Transverse colon (tissue), 4 donors: ENCODE results near the gene VAPA. TPM values are rescaled to one million over a fixed set of nuclear protein-coding genes. Genes with fewer than 3 reads are reported as not detected.
A peak's percentile ranks its signal among the peaks of the same experiment; 100 is the strongest.

ENCODE experiments used
- DNase-seq: peaks from one replicate; pipeline ENCODE4 v3.0.0-alpha.2; 2019
- H3K27ac ChIP-seq, 4 donors: fragments of 200-600 bp; sonication (generic); 2 replicates each; pipeline ENCODE4 v1.5.1; 2016 to 2018; ENCODE audit warnings: inconsistent platforms in 4 of 4
- H3K27me3 ChIP-seq: fragments of 200-600 bp; sonication (generic); 2 replicates; pipeline ENCODE4 v1.5.1; 2017; ENCODE audit warnings: inconsistent platforms
- H3K36me3 ChIP-seq, 4 donors: fragments of 200-600 bp; sonication (generic); 2 replicates each; pipeline ENCODE4 v1.5.1; 2017 to 2019; ENCODE audit warnings: inconsistent platforms in 4 of 4
- H3K4me1 ChIP-seq, 4 donors: fragments of 200-600 bp; sonication (generic); 2 replicates each; pipeline ENCODE4 v1.5.1; 2017 to 2020; ENCODE audit warnings: inconsistent platforms in 4 of 4
- H3K4me3 ChIP-seq, 4 donors: fragments of 200-600 bp; sonication (generic); 1 replicate in 1 of 4; 2 replicates in 3 of 4; pipeline versions ENCODE4 v1.5.1 to v1.6.1; 2017 to 2019; ENCODE audit warnings: inconsistent platforms in 4 of 4
- H3K9me3 ChIP-seq, 2 donors: fragments of 200-600 bp; sonication (generic); 2 replicates each; pipeline ENCODE4 v1.5.1; 2017 to 2019; ENCODE audit warnings: inconsistent platforms in 2 of 2
- CTCF ChIP-seq, 5 experiments: fragments of 200-600 bp in 3 of 5; fragments of 450-650 bp in 2 of 5; sonication (generic) in 3 of 5; IDR thresholded peaks; 1 replicate in 2 of 5; 2 replicates in 3 of 5; pipeline ENCODE4 v1.5.1; 2016 to 2017; ENCODE audit warnings: antibody characterized with exemption in 5 of 5, inconsistent platforms in 3 of 5, mild to moderate bottlenecking in 2 of 5, moderate library complexity in 1 of 5
- EP300 ChIP-seq: sonication (generic); formaldehyde crosslinking; IDR thresholded peaks from one replicate; pipeline ENCODE4 v1.6.1; 2017; ENCODE audit warnings: antibody characterized with exemption, low read depth
- POLR2A ChIP-seq: fragments of 450-650 bp; IDR thresholded peaks from one replicate; pipeline ENCODE4 v1.6.1; 2016; ENCODE audit warnings: antibody characterized with exemption, mild to moderate bottlenecking, moderate library complexity
- POLR2AphosphoS5 ChIP-seq, 3 donors: sonication (generic); formaldehyde crosslinking; IDR thresholded peaks; one replicate each; pipeline ENCODE4 v1.6.1; 2016; ENCODE audit warnings: antibody characterized with exemption in 3 of 3
- WGBS, 2 donors: methylation state at CpG; one replicate each; pipeline ENCODE4 v1.1.5; 2018; ENCODE audit warnings: low coverage in 1 of 2; 5-methylcytosine and 5-hydroxymethylcytosine counted together
- in situ Hi-C, 4 donors: fragments of 200-750 bp; cut with MboI; loops; one replicate each; pipeline versions ENCODE4 v1.15.0 to v1.15.1; 2017; ENCODE audit warnings: low sequenced_read_pairs in 3 of 4, low pct_ligation_motif_present in 1 of 4, low pct_unique_long_range_greater_than_20kb in 1 of 4
- intact Hi-C: fragments of 100-400 bp; cut with DNase I; formaldehyde crosslinking; loops from one replicate; pipeline ENCODE4 v1.15.1; 2023; ENCODE audit warnings: low total_unique reads
- total RNA-seq, 4 donors: library from RNA; depleted of rRNA; stranded (reverse); fragments of >200 nt; gene quantifications; one replicate each; pipeline ENCODE4 v1.1.0, GENCODE V29; 2016

VAPA gene
- total RNA-seq, 4 donors from 2014 or later = 110 to 322 (median 213) TPM

GRCh38 chr18:9958861-9959399 lies 45.1 kb downstream of the VAPA start:
- no peak for DNase-seq
- no peaks in the 10 kb centered on the region for H3K4me1 ChIP-seq
- TF ChIP-seq POLR2A = no peak
- no peak for TF ChIP-seq EP300
- no peak for TF ChIP-seq CTCF (IDR thresholded peaks at IDR 0.05)
- no peak for TF ChIP-seq POLR2AphosphoS5 (IDR thresholded peaks at IDR 0.05)
- H3K9me3 ChIP-seq = no peaks in the 10 kb centered on the region
- no peak overlapping the region for H3K4me3 ChIP-seq
- intact Hi-C loops (no loop called here), in situ Hi-C loops (no loop called here)
- peaks cover 0 to 19% (median 6%) of the 10 kb centered on the region in 4 donors for H3K36me3 ChIP-seq
- 88 to 91% methylated on average over 3 to 4 of the region's 4 CpGs for WGBS, 2 donors
- H3K27me3 ChIP-seq = no peaks in the 10 kb centered on the region
- no peak overlapping the region for H3K27ac ChIP-seq

GRCh38 chr18:9959564-9959963 lies 45.7 kb downstream of the VAPA start:
- H3K4me1 ChIP-seq = no peaks in the 10 kb centered on the region
- DNase-seq = no peak
- intact Hi-C loops (no loop called here), in situ Hi-C loops (no loop called here)
- H3K9me3 ChIP-seq = no peaks in the 10 kb centered on the region
- WGBS, 2 donors = 92 to 94% methylated on average over 1 of the region's 1 CpG
- TF ChIP-seq EP300 (no peak), CTCF (IDR thresholded peaks at IDR 0.05) (no peak), POLR2A (no peak), POLR2AphosphoS5 (IDR thresholded peaks at IDR 0.05) (no peak)
- H3K27ac ChIP-seq = no peak overlapping the region
- H3K27me3 ChIP-seq = no peaks in the 10 kb centered on the region
- peaks cover 0 to 13% (median 3%) of the 10 kb centered on the region in 4 donors for H3K36me3 ChIP-seq
- H3K4me3 ChIP-seq = no peak overlapping the region

- intact Hi-C loops (no loop called here), in situ Hi-C loops (no loop called here)
- no peak for DNase-seq
- Histone ChIP-seq H3K36me3 (peaks cover 0 to 5% (median 2%) of the 10 kb centered on the region in 4 donors), H3K27ac (no peak overlapping the region), H3K9me3 (no peaks in the 10 kb centered on the region), H3K4me3 (no peak overlapping the region), H3K27me3 (no peaks in the 10 kb centered on the region), H3K4me1 (no peaks in the 10 kb centered on the region)
- 37 to 48% methylated on average over 7 of the region's 7 CpGs for WGBS, 2 donors
- TF ChIP-seq POLR2AphosphoS5 (IDR thresholded peaks at IDR 0.05) = no peak
- no peak for TF ChIP-seq POLR2A
- TF ChIP-seq EP300 = no peak
- TF ChIP-seq CTCF (IDR thresholded peaks at IDR 0.05) = no peak
Observed at GRCh38 chr18:9960258-9960904, 46.6 kb downstream of the VAPA start.

DNA sequence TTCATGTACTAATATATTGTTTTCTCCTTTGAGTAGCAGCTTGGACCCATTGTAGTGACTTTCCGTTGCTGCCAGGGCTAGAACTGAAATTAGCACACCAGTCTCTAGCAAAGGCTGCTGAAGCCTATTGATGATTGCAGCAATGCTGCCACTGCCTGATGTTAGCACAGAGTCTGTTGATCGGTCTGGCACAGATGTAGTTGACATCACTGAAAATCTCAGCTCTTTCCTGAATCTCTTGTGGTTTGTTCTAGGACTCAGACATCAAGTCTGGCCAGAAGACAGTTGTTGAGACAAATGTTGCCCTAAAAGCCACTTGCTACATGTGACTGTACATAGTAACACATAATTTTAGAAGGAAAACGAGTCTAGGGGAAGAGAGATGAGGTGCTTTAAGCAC lies 47.2 kb downstream of the VAPA start:
- Histone ChIP-seq H3K36me3 (peaks cover 0 to 3% (median 0%) of the 10 kb centered on the region in 4 donors), H3K27me3 (no peaks in the 10 kb centered on the region), H3K4me1 (no peaks in the 10 kb centered on the region), H3K27ac (no peak overlapping the region), H3K4me3 (no peak overlapping the region), H3K9me3 (no peaks in the 10 kb centered on the region)
- in situ Hi-C loops (no loop called here), intact Hi-C loops (no loop called here)
- DNase-seq = no peak
- WGBS, 2 donors = 14 to 58% methylated on average over 1 to 3 of the region's 3 CpGs
- no peak for TF ChIP-seq CTCF (IDR thresholded peaks at IDR 0.05)
- no peak for TF ChIP-seq POLR2A
- no peak for TF ChIP-seq EP300
- peak in 1 of 3 donors; percentile 33 for TF ChIP-seq POLR2AphosphoS5 (IDR thresholded peaks at IDR 0.05)
